K562 (cell line): ENCODE measurements around the gene PLCB3. TPM values are rescaled to one million over a fixed set of nuclear protein-coding genes. Genes with fewer than 3 reads are reported as not detected.

ENCODE experiments used
- BRD9 ChIP-seq: fragments of 450-650 bp; IDR thresholded peaks from 2 replicates; pipeline ENCODE4 v1.6.1; 2018; ENCODE audit warnings: low read depth; ENCODE audit not compliant: partially characterized antibody
- CEBPB ChIP-seq: fragments of 450-650 bp; IDR thresholded peaks from 2 replicates; pipeline ENCODE4 v1.6.1; 2016; ENCODE audit warnings: missing genetic modification characterization, missing compliant biosample characterization
- CHD2 ChIP-seq: IDR thresholded peaks from 2 replicates; pipeline ENCODE4 v1.6.1; 2011; ENCODE audit warnings: low read depth, low read length
- DPF2 ChIP-seq: fragments of 450-650 bp; IDR thresholded peaks from 2 replicates; pipeline ENCODE4 v1.6.1; 2016
- GATAD2B ChIP-seq: fragments of 450-650 bp; IDR thresholded peaks from 2 replicates; pipeline ENCODE4 v1.6.1; 2017; ENCODE audit warnings: mild to moderate bottlenecking, borderline replicate concordance
- ILF3 ChIP-seq: fragments of 450-650 bp; IDR thresholded peaks from 2 replicates; pipeline ENCODE4 v1.6.1; 2018; ENCODE audit warnings: antibody characterized with exemption, mild to moderate bottlenecking, moderate library complexity, borderline replicate concordance
- KHSRP ChIP-seq: fragments of 450-650 bp; IDR thresholded peaks from 2 replicates; pipeline ENCODE4 v1.6.1; 2017
- OTX1 ChIP-seq: fragments of 450-650 bp; formaldehyde crosslinking; IDR thresholded peaks from 2 replicates; pipeline ENCODE4 v1.4.0; 2022; ENCODE audit warnings: mild to moderate bottlenecking
- PURB ChIP-seq: sonication (generic); formaldehyde crosslinking; IDR thresholded peaks from 2 replicates; pipeline ENCODE4 v1.9.0; 2021; ENCODE audit warnings: low read depth, mild to moderate bottlenecking, missing genetic modification reagents
- SMC3 ChIP-seq: conservative IDR thresholded peaks from 2 replicates; pipeline ENCODE4 v1.6.1; 2011; ENCODE audit warnings: low read depth, low read length, improper control_type of control experiment; ENCODE audit not compliant: insufficient read depth
- SP1 ChIP-seq: sonication (generic); formaldehyde crosslinking; IDR thresholded peaks from 2 replicates; pipeline ENCODE4 v1.8.1; 2022; ENCODE audit warnings: mild to moderate bottlenecking, missing genetic modification reagents
- SRSF9 ChIP-seq: fragments of 200-400 bp; formaldehyde crosslinking; IDR thresholded peaks from 2 replicates; pipeline ENCODE4 v1.6.1; 2017; ENCODE audit warnings: low read depth, low read length, borderline replicate concordance
- TAF9B ChIP-seq: fragments of 450-650 bp; IDR thresholded peaks from 2 replicates; pipeline ENCODE4 v1.6.1; 2018; ENCODE audit warnings: mild to moderate bottlenecking; ENCODE audit not compliant: partially characterized antibody
- U2AF2 ChIP-seq: fragments of 200-400 bp; formaldehyde crosslinking; optimal IDR thresholded peaks from 2 replicates; pipeline ENCODE3; 2017; ENCODE audit warnings: low read depth, mild to moderate bottlenecking, low read length
- ZNF699 ChIP-seq: fragments of 250-450 bp; sonication (Bioruptor Pico); IDR thresholded peaks from 2 replicates; pipeline ENCODE4 v1.8.0; 2021; ENCODE audit warnings: mild to moderate bottlenecking, moderate library complexity; ENCODE audit not compliant: insufficient replicate concordance
- polyA plus RNA-seq, 8 experiments: library from polyadenylated mRNA; depleted of rRNA in 4 of 8; stranded (reverse) in 5 of 8; unstranded in 3 of 8; fragments of >200 nt; fragmentation: Nextera tagmentation in 2 of 8; fragmentation: Illumina TruSeq in 1 of 8; extraction: Ambion mirVana in 2 of 8; extraction: Trizol in 1 of 8; gene quantifications; 2 replicates each; pipeline versions ENCODE4 v1.2.1 to v1.2.3, GENCODE V29; 2011 to 2014; ENCODE audit warnings: inconsistent platforms in 1 of 8, missing spikeins in 1 of 8
- total RNA-seq, 7 experiments: library from RNA; depleted of rRNA in 6 of 7; stranded (reverse); fragments of >200 nt in 6 of 7; fragmentation: Illumina TruSeq in 2 of 7; extraction: Trizol in 2 of 7; gene quantifications; 2 replicates each; pipeline versions ENCODE4 v1.2.1 to v1.2.3, GENCODE V29; 2011 to 2021; ENCODE audit warnings: low replicate concordance in 1 of 7
- TF ChIP-seq, protein P1 (sequence below): fragments of 450-650 bp; IDR thresholded peaks from 2 replicates; pipeline ENCODE4 v1.6.1; 2017; ENCODE audit warnings: antibody characterized with exemption, mild to moderate bottlenecking
- TF ChIP-seq, protein P2 (sequence below): sonication (generic); formaldehyde crosslinking; IDR thresholded peaks from 2 replicates; pipeline ENCODE4 v1.5.0; 2020; ENCODE audit warnings: missing genetic modification reagents
- TF ChIP-seq, protein P3 (sequence below): sonication (generic); formaldehyde crosslinking; IDR thresholded peaks from 2 replicates; pipeline ENCODE4 v1.8.0; 2022; ENCODE audit warnings: missing genetic modification reagents, mild to moderate bottlenecking, borderline replicate concordance
- TF ChIP-seq, protein P4 (sequence below): fragments of 250-450 bp; sonication (Bioruptor Pico); IDR thresholded peaks from 2 replicates; pipeline ENCODE4 v1.5.0; 2022; ENCODE audit warnings: mild to moderate bottlenecking
- TF ChIP-seq, protein P5 (sequence below): sonication (generic); formaldehyde crosslinking; IDR thresholded peaks from 2 replicates; pipeline ENCODE4 v1.9.0; 2022; ENCODE audit warnings: mild to moderate bottlenecking, missing genetic modification reagents

The PLCB3 gene
- total and polyA plus RNA-seq, 9 of the 15 experiments (the other 6 are each of a cell fraction or from before 2014, with no cell fraction given) = 0.31 to 44.8 (median 14.6) TPM

DNA sequence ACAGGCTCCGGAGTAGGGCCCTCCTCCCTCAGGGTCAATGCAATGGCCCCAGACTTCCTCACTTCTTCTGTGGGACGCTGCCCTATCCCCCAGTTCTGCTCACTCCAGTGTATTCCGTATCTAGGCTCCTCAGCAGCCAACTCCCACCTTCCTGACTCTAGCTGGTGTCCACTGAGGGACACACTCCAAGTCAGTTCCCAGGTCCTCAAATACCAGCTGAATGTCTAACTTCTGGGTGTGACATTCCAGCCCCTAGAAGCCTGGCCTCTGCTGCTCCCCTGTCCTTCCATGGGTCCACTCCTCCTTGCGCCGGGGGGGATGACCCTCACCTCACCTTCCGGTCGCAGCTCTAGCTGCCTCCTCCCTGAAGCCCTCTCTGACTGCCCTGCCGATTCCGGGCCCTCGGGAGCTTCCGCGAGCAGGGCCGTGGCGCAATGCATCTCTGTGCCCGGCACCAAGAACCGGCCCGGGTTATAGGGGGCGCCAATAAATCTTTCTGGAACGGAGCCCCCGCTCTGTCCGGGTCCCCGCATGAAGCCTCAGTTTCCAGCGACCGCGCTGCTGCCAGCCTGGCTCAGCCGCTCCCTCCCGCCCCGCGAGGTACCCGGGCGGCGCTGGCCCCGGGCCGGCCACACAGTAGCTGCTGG is 17.7 kb downstream of the PLCB3 start (continued):
- TF ChIP-seq, protein P1, sequence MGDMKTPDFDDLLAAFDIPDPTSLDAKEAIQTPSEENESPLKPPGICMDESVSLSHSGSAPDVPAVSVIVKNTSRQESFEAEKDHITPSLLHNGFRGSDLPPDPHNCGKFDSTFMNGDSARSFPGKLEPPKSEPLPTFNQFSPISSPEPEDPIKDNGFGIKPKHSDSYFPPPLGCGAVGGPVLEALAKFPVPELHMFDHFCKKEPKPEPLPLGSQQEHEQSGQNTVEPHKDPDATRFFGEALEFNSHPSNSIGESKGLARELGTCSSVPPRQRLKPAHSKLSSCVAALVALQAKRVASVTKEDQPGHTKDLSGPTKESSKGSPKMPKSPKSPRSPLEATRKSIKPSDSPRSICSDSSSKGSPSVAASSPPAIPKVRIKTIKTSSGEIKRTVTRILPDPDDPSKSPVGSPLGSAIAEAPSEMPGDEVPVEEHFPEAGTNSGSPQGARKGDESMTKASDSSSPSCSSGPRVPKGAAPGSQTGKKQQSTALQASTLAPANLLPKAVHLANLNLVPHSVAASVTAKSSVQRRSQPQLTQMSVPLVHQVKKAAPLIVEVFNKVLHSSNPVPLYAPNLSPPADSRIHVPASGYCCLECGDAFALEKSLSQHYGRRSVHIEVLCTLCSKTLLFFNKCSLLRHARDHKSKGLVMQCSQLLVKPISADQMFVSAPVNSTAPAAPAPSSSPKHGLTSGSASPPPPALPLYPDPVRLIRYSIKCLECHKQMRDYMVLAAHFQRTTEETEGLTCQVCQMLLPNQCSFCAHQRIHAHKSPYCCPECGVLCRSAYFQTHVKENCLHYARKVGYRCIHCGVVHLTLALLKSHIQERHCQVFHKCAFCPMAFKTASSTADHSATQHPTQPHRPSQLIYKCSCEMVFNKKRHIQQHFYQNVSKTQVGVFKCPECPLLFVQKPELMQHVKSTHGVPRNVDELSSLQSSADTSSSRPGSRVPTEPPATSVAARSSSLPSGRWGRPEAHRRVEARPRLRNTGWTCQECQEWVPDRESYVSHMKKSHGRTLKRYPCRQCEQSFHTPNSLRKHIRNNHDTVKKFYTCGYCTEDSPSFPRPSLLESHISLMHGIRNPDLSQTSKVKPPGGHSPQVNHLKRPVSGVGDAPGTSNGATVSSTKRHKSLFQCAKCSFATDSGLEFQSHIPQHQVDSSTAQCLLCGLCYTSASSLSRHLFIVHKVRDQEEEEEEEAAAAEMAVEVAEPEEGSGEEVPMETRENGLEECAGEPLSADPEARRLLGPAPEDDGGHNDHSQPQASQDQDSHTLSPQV = 0 out of 2 replicates have a peak, but pooled peaks have one; percentile 70
- TF ChIP-seq SP1 (no peak), U2AF2 (no peak), ZNF699 (no peak), KHSRP (no peak), SRSF9 (no peak), GATAD2B (no peak), SMC3 (0 out of 2 replicates have a peak, but pooled peaks have one; percentile 1), TAF9B (peak; percentile 32), ILF3 (peak; percentile 25; the same call in 1 of the 2 replicates), DPF2 (peak; percentile 50; the same call in 1 of the 2 replicates), CHD2 (no peak), CEBPB (tag) (no peak), OTX1 (CRISPR knock-in tag) (0 out of 2 replicates have a peak, but pooled peaks have one; percentile 7), PURB (CRISPR knock-in tag) (no peak), BRD9 (peak; percentile 19)
- TF ChIP-seq, protein P2, sequence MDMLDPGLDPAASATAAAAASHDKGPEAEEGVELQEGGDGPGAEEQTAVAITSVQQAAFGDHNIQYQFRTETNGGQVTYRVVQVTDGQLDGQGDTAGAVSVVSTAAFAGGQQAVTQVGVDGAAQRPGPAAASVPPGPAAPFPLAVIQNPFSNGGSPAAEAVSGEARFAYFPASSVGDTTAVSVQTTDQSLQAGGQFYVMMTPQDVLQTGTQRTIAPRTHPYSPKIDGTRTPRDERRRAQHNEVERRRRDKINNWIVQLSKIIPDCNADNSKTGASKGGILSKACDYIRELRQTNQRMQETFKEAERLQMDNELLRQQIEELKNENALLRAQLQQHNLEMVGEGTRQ (CRISPR knock-in tag) = no peak
- TF ChIP-seq, protein P3, sequence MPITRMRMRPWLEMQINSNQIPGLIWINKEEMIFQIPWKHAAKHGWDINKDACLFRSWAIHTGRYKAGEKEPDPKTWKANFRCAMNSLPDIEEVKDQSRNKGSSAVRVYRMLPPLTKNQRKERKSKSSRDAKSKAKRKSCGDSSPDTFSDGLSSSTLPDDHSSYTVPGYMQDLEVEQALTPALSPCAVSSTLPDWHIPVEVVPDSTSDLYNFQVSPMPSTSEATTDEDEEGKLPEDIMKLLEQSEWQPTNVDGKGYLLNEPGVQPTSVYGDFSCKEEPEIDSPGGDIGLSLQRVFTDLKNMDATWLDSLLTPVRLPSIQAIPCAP = no peak
- TF ChIP-seq, protein P4, sequence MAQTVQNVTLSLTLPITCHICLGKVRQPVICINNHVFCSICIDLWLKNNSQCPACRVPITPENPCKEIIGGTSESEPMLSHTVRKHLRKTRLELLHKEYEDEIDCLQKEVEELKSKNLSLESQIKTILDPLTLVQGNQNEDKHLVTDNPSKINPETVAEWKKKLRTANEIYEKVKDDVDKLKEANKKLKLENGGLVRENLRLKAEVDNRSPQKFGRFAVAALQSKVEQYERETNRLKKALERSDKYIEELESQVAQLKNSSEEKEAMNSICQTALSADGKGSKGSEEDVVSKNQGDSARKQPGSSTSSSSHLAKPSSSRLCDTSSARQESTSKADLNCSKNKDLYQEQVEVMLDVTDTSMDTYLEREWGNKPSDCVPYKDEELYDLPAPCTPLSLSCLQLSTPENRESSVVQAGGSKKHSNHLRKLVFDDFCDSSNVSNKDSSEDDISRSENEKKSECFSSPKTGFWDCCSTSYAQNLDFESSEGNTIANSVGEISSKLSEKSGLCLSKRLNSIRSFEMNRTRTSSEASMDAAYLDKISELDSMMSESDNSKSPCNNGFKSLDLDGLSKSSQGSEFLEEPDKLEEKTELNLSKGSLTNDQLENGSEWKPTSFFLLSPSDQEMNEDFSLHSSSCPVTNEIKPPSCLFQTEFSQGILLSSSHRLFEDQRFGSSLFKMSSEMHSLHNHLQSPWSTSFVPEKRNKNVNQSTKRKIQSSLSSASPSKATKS (CRISPR knock-in tag) = no peak
- TF ChIP-seq, protein P5, sequence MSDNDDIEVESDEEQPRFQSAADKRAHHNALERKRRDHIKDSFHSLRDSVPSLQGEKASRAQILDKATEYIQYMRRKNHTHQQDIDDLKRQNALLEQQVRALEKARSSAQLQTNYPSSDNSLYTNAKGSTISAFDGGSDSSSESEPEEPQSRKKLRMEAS = no peak
